ENCODE results near the gene DDAH2. TPM values are rescaled to one million over a fixed set of nuclear protein-coding genes. Genes with fewer than 3 reads are reported as not detected.

DDAH2 gene
- total RNA-seq, 4 donors from 2014 or later, result 99.9 to 117 (median 114) TPM

DNA sequence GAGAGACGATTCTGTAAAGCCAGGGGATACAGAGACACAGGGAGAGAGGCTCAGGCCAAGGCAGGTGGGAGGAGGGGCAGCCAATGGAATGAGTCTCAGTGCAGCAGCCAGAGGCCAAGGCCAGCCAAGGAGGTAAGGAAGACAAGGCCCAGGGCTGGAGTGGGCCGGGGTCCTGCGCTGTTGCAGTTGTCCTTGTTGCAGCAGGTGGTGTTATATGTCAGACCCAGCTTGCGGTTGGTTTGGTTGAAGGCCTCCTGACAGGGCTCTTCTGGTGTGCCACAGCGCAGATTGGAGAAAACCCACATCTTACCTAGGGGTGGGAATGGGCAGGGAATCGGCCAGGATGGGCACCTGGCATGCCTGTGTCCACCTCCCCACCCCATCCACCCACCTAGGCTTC is 10.1 kb downstream of the DDAH2 start:
- peak overlapping the region; percentile 59 to 78 (median 69) for H3K27ac ChIP-seq
- H3K27me3 ChIP-seq, result no peaks in the 10 kb centered on the region
- H3K9me3 ChIP-seq, result no peaks in the 10 kb centered on the region
- no peaks in the 10 kb centered on the region for H3K36me3 ChIP-seq
- intact Hi-C loops (cut with DNase I), result no loop called here
- no peak overlapping the region for H3K4me3 ChIP-seq (replicated peaks in 1 of 3)
- peaks cover 21 to 27% of the 10 kb centered on the region in 2 donors for H3K4me1 ChIP-seq
- WGBS, 2 donors, result 72 to 77% methylated on average over 6 of the region's 6 CpGs
- DNase-seq, result no peak
- no peak for TF ChIP-seq CTCF (IDR thresholded peaks at IDR 0.05)
- no peak for TF ChIP-seq POLR2A (IDR thresholded peaks at IDR 0.05)

DNA sequence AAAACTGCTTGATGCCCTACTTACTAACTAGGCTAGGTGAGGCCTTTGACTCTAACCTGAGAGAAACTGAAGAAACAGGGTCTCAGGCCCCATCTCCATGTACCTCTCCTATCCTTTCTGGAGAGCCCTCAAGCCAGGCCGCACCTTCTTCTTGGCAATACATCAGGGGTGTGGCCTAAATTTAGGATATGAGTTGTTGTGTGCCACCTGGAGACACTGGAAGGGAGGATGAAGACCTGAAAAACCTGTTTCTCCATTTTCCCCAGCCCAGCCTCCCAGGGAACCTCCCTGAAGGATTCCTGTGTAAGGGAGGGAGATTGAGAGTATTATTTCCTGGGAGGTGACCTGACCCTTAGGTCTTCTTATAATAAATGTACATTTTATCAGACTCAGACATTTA is 10.8 kb downstream of the DDAH2 start:
- 23 to 45% methylated on average over 1 of the region's 1 CpG for WGBS, 2 donors
- Histone ChIP-seq H3K36me3 (no peaks in the 10 kb centered on the region), H3K4me3 (replicated peaks in 1 of 3) (no peak overlapping the region), H3K4me1 (peaks cover 29 to 34% of the 10 kb centered on the region in 2 donors), H3K9me3 (no peaks in the 10 kb centered on the region), H3K27ac (peak overlapping the region; percentile 59 to 78 (median 69)), H3K27me3 (no peaks in the 10 kb centered on the region)
- TF ChIP-seq POLR2A (IDR thresholded peaks at IDR 0.05) (no peak), CTCF (IDR thresholded peaks at IDR 0.05) (no peak)
- intact Hi-C loops (cut with DNase I), result no loop called here
- DNase-seq, result peak; percentile 73 to 80

GRCh38 chr6:31717499-31718222 is 11.4 kb downstream of the DDAH2 start:
- no peak for DNase-seq
- intact Hi-C loops (cut with DNase I), result no loop called here
- 58 to 73% methylated on average over 10 of the region's 10 CpGs for WGBS, 2 donors

DNA sequence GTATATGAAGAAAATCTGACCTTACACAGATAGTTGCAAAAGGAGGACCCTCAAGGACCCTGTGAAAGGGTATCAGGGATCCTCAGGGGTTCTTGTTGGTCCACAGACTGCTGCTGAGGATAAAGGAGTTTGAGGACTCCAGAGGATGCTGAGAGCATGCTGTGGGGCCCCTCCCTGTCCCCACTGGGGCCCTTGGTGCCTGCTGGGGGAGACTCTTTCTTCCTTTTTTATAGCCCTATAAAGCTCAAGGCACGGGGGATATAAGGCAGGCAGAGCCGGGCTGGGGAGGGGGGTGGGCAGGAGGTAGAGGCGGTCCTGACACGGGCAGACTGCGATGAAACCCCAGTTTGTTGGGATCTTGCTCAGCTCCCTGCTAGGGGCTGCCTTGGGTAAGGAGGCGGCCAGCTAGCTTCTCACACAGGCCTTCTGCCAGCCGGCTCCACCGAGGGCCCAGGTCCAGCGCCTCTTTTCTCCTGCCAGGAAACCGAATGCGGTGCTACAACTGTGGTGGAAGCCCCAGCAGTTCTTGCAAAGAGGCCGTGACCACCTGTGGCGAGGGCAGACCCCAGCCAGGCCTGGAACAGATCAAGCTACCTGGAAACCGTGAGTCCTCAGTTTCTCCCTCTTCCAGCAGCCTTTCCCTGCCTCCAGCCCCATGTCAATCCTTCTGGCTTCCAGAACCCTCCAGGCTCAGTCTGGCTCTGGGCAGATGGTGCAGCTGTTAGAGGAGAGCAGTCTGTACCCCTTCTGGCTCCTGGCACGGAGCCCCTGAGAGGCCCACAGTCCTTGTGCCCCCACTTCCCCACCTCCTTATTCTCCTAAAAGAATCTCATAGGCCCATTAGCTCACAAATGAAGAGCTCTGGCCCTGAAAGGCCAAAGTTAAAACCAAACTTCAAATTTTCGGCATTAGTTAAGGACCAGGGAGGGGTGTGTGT is 13.8 kb downstream of the DDAH2 start, which contains the start of gene LY6G6D:
TSS of gene LY6G6D (plus strand) at position 327 of the 937 bp plus-strand sequence. CDS start at position 335, 8 bp downstream.
- Histone ChIP-seq H3K27me3 (no peaks in the 10 kb centered on the region), H3K4me3 (replicated peaks in 1 of 3) (no peak within 1 kb of the TSS), H3K4me1 (peaks cover 30 to 44% of the 10 kb centered on the region in 2 donors), H3K27ac (peak within 1 kb of the TSS; percentile 67 to 85 (median 84)), H3K36me3 (no peaks in the 10 kb centered on the region), H3K9me3 (no peaks in the 10 kb centered on the region)
- intact Hi-C loops (cut with DNase I), result no loop called here
- TF ChIP-seq CTCF (IDR thresholded peaks at IDR 0.05) (no peak), POLR2A (IDR thresholded peaks at IDR 0.05) (no peak)
- peak in 1 of 2 donors; percentile 28 for DNase-seq
- WGBS, 2 donors, result 70 to 72% methylated on average over 9 to 11 of the region's 16 CpGs

More at GRCh38 chr6:31717499-31718222, 11.4 kb downstream of the DDAH2 start:
- Histone ChIP-seq H3K27ac (peak overlapping the region; percentile 59 to 78 (median 69)), H3K4me1 (peaks cover 30 to 40% of the 10 kb centered on the region in 2 donors), H3K9me3 (no peaks in the 10 kb centered on the region), H3K4me3 (replicated peaks in 1 of 3) (no peak overlapping the region), H3K36me3 (no peaks in the 10 kb centered on the region), H3K27me3 (no peaks in the 10 kb centered on the region)
- no peak for TF ChIP-seq POLR2A (IDR thresholded peaks at IDR 0.05)
- TF ChIP-seq CTCF (IDR thresholded peaks at IDR 0.05), result peak in 1 of 6 experiments; percentile 19
